Hepatocyte (in vitro differentiated cells): Measurements from ENCODE around the gene DZIP1. TPM values are rescaled to one million over a fixed set of nuclear protein-coding genes. Genes with fewer than 3 reads are reported as not detected.

Experiments
- DNase-seq: peaks from one replicate; pipeline ENCODE4 v3.0.0-alpha.2; 2016; ENCODE audit warnings: low spot score
- H2AFZ ChIP-seq: fragments of 200-600 bp; sonication (generic); 2 replicates; pipeline ENCODE4 v1.6.0; 2016; ENCODE audit warnings: antibody characterized with exemption, mild to moderate bottlenecking
- H3K27ac ChIP-seq: fragments of 200-600 bp; sonication (generic); 2 replicates; pipeline ENCODE4 v1.5.1; 2016; ENCODE audit warnings: mild to moderate bottlenecking
- H3K27me3 ChIP-seq: fragments of 200-600 bp; sonication (generic); 2 replicates; pipeline ENCODE4 v1.6.1; 2016
- H3K36me3 ChIP-seq: fragments of 200-600 bp; sonication (generic); replicated peaks from 2 replicates; pipeline ENCODE4 v1.5.1; 2016; ENCODE audit warnings: low read depth; ENCODE audit not compliant: insufficient read depth
- H3K4me1 ChIP-seq: fragments of 200-600 bp; sonication (generic); 2 replicates; pipeline ENCODE4 v1.5.1; 2016; ENCODE audit warnings: mild to moderate bottlenecking, moderate library complexity; ENCODE audit not compliant: insufficient read depth
- H3K4me2 ChIP-seq: fragments of 200-600 bp; sonication (generic); 2 replicates; pipeline ENCODE4 v1.6.0; 2016
- H3K4me3 ChIP-seq: fragments of 200-600 bp; sonication (generic); 2 replicates; pipeline ENCODE4 v1.5.1; 2016; ENCODE audit warnings: mild to moderate bottlenecking
- H3K79me2 ChIP-seq: fragments of 200-600 bp; sonication (generic); 2 replicates; pipeline ENCODE4 v1.6.0; 2017; ENCODE audit warnings: mild to moderate bottlenecking
- H3K9me2 ChIP-seq: fragments of 200-600 bp; sonication (generic); replicated peaks from 2 replicates; pipeline ENCODE4 v1.6.0; 2017; ENCODE audit warnings: mild to moderate bottlenecking; ENCODE audit not compliant: insufficient read depth
- H3K9me3 ChIP-seq: fragments of 200-600 bp; sonication (generic); 2 replicates; pipeline ENCODE4 v1.5.1; 2016; ENCODE audit warnings: low read depth, mild to moderate bottlenecking
- H4K20me1 ChIP-seq: fragments of 200-600 bp; sonication (generic); 2 replicates; pipeline ENCODE4 v1.6.0; 2016; ENCODE audit warnings: mild to moderate bottlenecking; ENCODE audit not compliant: insufficient read depth, poor library complexity, severe bottlenecking
- CTCF ChIP-seq: fragments of 200-600 bp; sonication (generic); IDR thresholded peaks from 2 replicates; pipeline ENCODE4 v1.5.1; 2016; ENCODE audit warnings: antibody characterized with exemption, mild to moderate bottlenecking; ENCODE audit not compliant: poor library complexity
- EZH2 ChIP-seq: fragments of 200-600 bp; sonication (generic); IDR thresholded peaks from 2 replicates; pipeline ENCODE4 v1.6.1; 2016; ENCODE audit warnings: antibody characterized with exemption, mild to moderate bottlenecking, borderline replicate concordance
- EZH2phosphoT487 ChIP-seq: fragments of 200-600 bp; sonication (generic); IDR thresholded peaks from one replicate; pipeline ENCODE4 v1.6.1; 2018; ENCODE audit warnings: antibody characterized with exemption, mild to moderate bottlenecking, low read depth, moderate library complexity; ENCODE audit not compliant: unreplicated experiment, severe bottlenecking
- WGBS: methylation state at CpG from one replicate; pipeline ENCODE4 v1.1.6; 2016; ENCODE audit warnings: low lambda C conversion rate; ENCODE audit errors: missing lambda C conversion rate; 5-methylcytosine and 5-hydroxymethylcytosine counted together
- polyA plus RNA-seq: library from polyadenylated mRNA; unstranded; fragments of >200 nt; fragmentation: Nextera tagmentation; extraction: Ambion mirVana; gene quantifications from 2 replicates; pipeline ENCODE4 v1.2.1, GENCODE V29; 2016
- total RNA-seq: library from RNA; depleted of rRNA; stranded (reverse); fragments of >200 nt; gene quantifications from 2 replicates; pipeline ENCODE4 v1.2.3, GENCODE V29; 2014

The DZIP1 gene
- total and polyA plus RNA-seq, 2 experiments from 2014 or later, result 7.2 to 23.2 TPM

DNA sequence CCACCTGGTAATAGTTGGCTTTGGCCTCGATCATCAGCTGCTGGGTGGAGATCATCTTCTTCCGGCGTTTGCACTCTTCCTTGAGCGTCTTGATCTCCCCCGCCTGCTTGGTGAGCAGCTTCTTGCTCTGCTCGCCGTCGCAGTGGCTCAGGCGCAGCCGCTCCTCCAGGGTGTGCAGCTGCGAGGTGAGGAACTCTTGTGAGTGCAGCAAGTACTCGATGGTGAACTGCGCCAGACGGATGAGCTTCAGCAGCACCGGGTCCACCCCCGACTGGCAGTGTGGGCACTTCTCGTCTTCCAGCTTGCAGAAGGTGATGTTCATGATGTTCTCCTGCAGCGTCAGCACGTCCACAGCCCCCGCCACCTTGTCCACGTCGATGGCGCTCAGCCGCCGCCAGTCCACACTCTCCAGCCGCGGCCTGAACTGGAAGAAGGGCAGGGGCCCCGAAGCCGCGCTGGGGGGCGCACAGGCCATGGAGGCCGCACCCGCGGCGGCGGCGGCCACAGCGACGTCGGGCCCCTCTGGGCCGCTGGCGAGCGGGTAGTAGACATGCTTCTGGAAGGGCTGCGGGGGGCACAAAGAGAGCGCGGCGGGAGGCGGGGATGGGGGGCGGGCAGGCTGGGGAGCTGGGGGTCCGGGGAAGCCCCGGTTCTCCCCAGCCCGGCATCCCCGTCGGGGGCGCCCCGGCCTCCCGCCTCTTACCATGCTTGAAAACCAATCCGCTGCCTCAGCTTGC, 3.0 kb downstream of the DZIP1 start:
- WGBS, result 42% methylated on average over 32 of the region's 58 CpGs

GRCh38 chr13:95636853-95637252, 7.7 kb downstream of the DZIP1 start:
- no peaks in the 10 kb centered on the region for H3K27me3 ChIP-seq
- H3K9me3 ChIP-seq, result no peaks in the 10 kb centered on the region
- no peak overlapping the region for H3K27ac ChIP-seq
- no peak overlapping the region for H3K4me2 ChIP-seq
- no peaks in the 10 kb centered on the region for H3K36me3 ChIP-seq
- H2AFZ ChIP-seq, result no peak overlapping the region
- no peak for TF ChIP-seq EZH2
- TF ChIP-seq EZH2phosphoT487, result no peak
- no peak for TF ChIP-seq CTCF
- DNase-seq, result no peak
- peaks cover 9% of the 10 kb centered on the region for H3K4me1 ChIP-seq
- no peaks in the 10 kb centered on the region for H3K9me2 ChIP-seq
- H3K79me2 ChIP-seq, result no peaks in the 10 kb centered on the region
- H4K20me1 ChIP-seq, result no peaks in the 10 kb centered on the region
- H3K4me3 ChIP-seq, result no peak overlapping the region

More for the DNA sequence above, 3.0 kb downstream of the DZIP1 start:
- H3K27me3 ChIP-seq, result peaks cover 19% of the 10 kb centered on the region
- no peaks in the 10 kb centered on the region for H3K9me3 ChIP-seq
- no peaks in the 10 kb centered on the region for H4K20me1 ChIP-seq
- H3K27ac ChIP-seq, result no peak overlapping the region
- peak overlapping the region; percentile 21 for H3K4me3 ChIP-seq
- H3K4me1 ChIP-seq, result peaks cover 9% of the 10 kb centered on the region
- H3K36me3 ChIP-seq, result no peaks in the 10 kb centered on the region
- H3K79me2 ChIP-seq, result peaks cover 3% of the 10 kb centered on the region
- DNase-seq, result peak; percentile 10
- peak overlapping the region; percentile 94 for H3K4me2 ChIP-seq
- H3K9me2 ChIP-seq, result no peaks in the 10 kb centered on the region
- peak overlapping the region; percentile 55 for H2AFZ ChIP-seq
- TF ChIP-seq EZH2phosphoT487 (no peak), CTCF (no peak), EZH2 (peak; percentile 52)

GRCh38 chr13:95630593-95630992, 13.9 kb downstream of the DZIP1 start:
- Histone ChIP-seq H3K4me2 (no peak overlapping the region), H3K27me3 (no peaks in the 10 kb centered on the region), H3K36me3 (no peaks in the 10 kb centered on the region), H3K9me3 (no peaks in the 10 kb centered on the region), H3K9me2 (no peaks in the 10 kb centered on the region), H2AFZ (no peak overlapping the region), H3K4me1 (no peaks in the 10 kb centered on the region), H3K4me3 (no peak overlapping the region), H3K27ac (no peak overlapping the region), H3K79me2 (no peaks in the 10 kb centered on the region), H4K20me1 (no peaks in the 10 kb centered on the region)
- TF ChIP-seq EZH2phosphoT487, result no peak
- no peak for TF ChIP-seq CTCF
- TF ChIP-seq EZH2, result no peak
- WGBS, result 93% methylated on average over 3 of the region's 3 CpGs
- DNase-seq, result no peak

DNA sequence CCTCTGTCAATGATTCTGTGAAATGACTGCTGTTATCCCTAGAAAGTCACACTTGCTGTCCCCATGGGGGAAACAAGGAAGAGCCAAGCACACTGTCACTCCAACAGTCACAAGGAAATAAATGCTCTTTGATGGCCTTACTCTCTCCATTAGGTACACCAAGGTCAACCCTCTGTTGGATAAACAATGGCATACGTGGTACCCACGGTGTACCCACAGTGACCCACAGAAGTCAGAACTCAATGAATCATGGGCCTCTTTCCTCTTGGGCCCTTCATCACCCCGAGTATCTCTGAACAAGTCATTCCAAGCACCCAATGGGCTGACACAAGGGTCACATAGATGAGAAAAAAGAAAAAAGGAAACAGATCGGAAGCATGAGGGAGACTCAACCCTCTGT, 15.4 kb downstream of the DZIP1 start:
- Histone ChIP-seq H3K9me2 (no peaks in the 10 kb centered on the region), H3K36me3 (no peaks in the 10 kb centered on the region), H3K9me3 (no peaks in the 10 kb centered on the region), H3K79me2 (no peaks in the 10 kb centered on the region), H4K20me1 (no peaks in the 10 kb centered on the region), H3K27me3 (no peaks in the 10 kb centered on the region), H3K4me1 (no peaks in the 10 kb centered on the region), H3K4me2 (no peak overlapping the region), H3K27ac (no peak overlapping the region), H2AFZ (no peak overlapping the region), H3K4me3 (no peak overlapping the region)
- 88% methylated on average over 4 of the region's 4 CpGs for WGBS
- TF ChIP-seq EZH2phosphoT487, result no peak
- TF ChIP-seq EZH2, result no peak
- TF ChIP-seq CTCF, result no peak
- no peak for DNase-seq
